Sigmoid colon (tissue), 7 donors: ENCODE data around the gene SP2. TPM values are rescaled to one million over a fixed set of nuclear protein-coding genes. Genes with fewer than 3 reads are reported as not detected.

Source experiments
- DNase-seq: peaks from one replicate; pipeline ENCODE4 v3.0.0-alpha.2; 2019
- H3K27ac ChIP-seq, 4 donors: fragments of 200-600 bp; sonication (generic); one replicate each; pipeline ENCODE4 v1.5.1; 2016 to 2019; ENCODE audit warnings: mild to moderate bottlenecking in 1 of 4
- H3K27me3 ChIP-seq, 3 donors: fragments of 200-600 bp; sonication (generic); one replicate each; pipeline ENCODE4 v1.5.1; 2019; ENCODE audit warnings: mild to moderate bottlenecking in 1 of 3
- H3K36me3 ChIP-seq, 4 donors: fragments of 200-600 bp; sonication (generic); one replicate each; pipeline ENCODE4 v1.5.1; 2016 to 2019
- H3K4me1 ChIP-seq, 4 donors: fragments of 200-600 bp; sonication (generic); one replicate each; pipeline ENCODE4 v1.5.1; 2017 to 2019
- H3K4me3 ChIP-seq, 4 donors: fragments of 200-600 bp; sonication (generic); one replicate each; pipeline ENCODE4 v1.5.1; 2017 to 2019; ENCODE audit warnings: mild to moderate bottlenecking in 2 of 4, moderate library complexity in 1 of 4
- H3K9me3 ChIP-seq, 4 donors: fragments of 200-600 bp in 3 of 4; sonication (generic) in 3 of 4; one replicate each; pipeline versions ENCODE4 v1.5.1 to v1.6.1; 2013 to 2019
- CTCF ChIP-seq, 4 experiments: fragments of 450-650 bp in 3 of 4; fragments of 200-600 bp in 1 of 4; IDR thresholded peaks; one replicate each; pipeline ENCODE4 v1.5.1; 2016 to 2019; ENCODE audit warnings: antibody characterized with exemption in 4 of 4, mild to moderate bottlenecking in 3 of 4, moderate library complexity in 2 of 4
- EP300 ChIP-seq, 4 donors: sonication (generic); formaldehyde crosslinking; IDR thresholded peaks; one replicate each; pipeline ENCODE4 v1.6.1; 2017; ENCODE audit warnings: antibody characterized with exemption in 4 of 4
- POLR2A ChIP-seq, 2 donors: fragments of 450-650 bp; IDR thresholded peaks; one replicate each; pipeline ENCODE4 v1.6.1; 2016; ENCODE audit warnings: antibody characterized with exemption in 2 of 2, mild to moderate bottlenecking in 2 of 2, moderate library complexity in 2 of 2
- POLR2AphosphoS5 ChIP-seq, 4 donors: sonication (generic); formaldehyde crosslinking; IDR thresholded peaks; one replicate each; pipeline ENCODE4 v1.6.1; 2017; ENCODE audit warnings: antibody characterized with exemption in 4 of 4
- WGBS, 2 donors: extraction: QIAGEN DNeasy Blood & Tissue Kit; methylation state at CpG; one replicate each; pipeline ENCODE4 v1.1.7; 2013; 5-methylcytosine and 5-hydroxymethylcytosine counted together
- intact Hi-C: fragments of 100-400 bp; cut with DNase I; formaldehyde crosslinking; loops from one replicate; pipeline ENCODE4 v1.15.1; 2023
- polyA plus RNA-seq, 3 donors: library from polyadenylated mRNA; stranded (reverse); fragments of 200-250 nt; gene quantifications; one replicate each; pipeline ENCODE4 v1.2.3, GENCODE V29; 2013
- total RNA-seq, 4 donors: library from RNA; depleted of rRNA; stranded (reverse); fragments of >200 nt; gene quantifications; one replicate each; pipeline ENCODE4 v1.1.0, GENCODE V29; 2016
- donor health status: healthy with polysubstance abuse.
- donor health status: Bipolar disorder and iron deficiency.
- donor health status: healthy.

The SP2 gene
- total and polyA plus RNA-seq, 7 donors, result 3.0 to 19.2 (median 8.3) TPM

GRCh38 chr17:47891545-47892088 is 4.4 kb upstream of the SP2 start:
- 83 to 88% methylated on average over 4 of the region's 4 CpGs for WGBS, 2 donors
- intact Hi-C loops, result no loop called here
- peaks cover 0 to 13% (median 10%) of the 10 kb centered on the region in 4 donors for H3K4me1 ChIP-seq

GRCh38 chr17:47894498-47895346 is 1.3 kb upstream of the SP2 start:
- Histone ChIP-seq H3K27me3 (no peaks in the 10 kb centered on the region), H3K27ac (peak overlapping the region; percentile 88 to 98 (median 96)), H3K9me3 (no peaks in the 10 kb centered on the region), H3K4me1 (peaks cover 0 to 33% (median 24%) of the 10 kb centered on the region in 4 donors), H3K36me3 (no peaks in the 10 kb centered on the region), H3K4me3 (peak overlapping the region; percentile 59 to 88 (median 74))
- DNase-seq, result no peak
- WGBS, 2 donors, result 18 to 41% methylated on average over 11 of the region's 11 CpGs
- intact Hi-C loops, result loop anchor here (1.0 to 5.0 kb wide), 2 partner anchors 77 to 128 kb away; partner anchors contain the start of gene CDK5RAP3
- TF ChIP-seq POLR2AphosphoS5 (IDR thresholded peaks at IDR 0.05) (no peak), EP300 (IDR thresholded peaks at IDR 0.05) (no peak), CTCF (IDR thresholded peaks at IDR 0.05) (no peak), POLR2A (IDR thresholded peaks at IDR 0.05) (no peak)

More at GRCh38 chr17:47891545-47892088, 4.4 kb upstream of the SP2 start:
- no peak for DNase-seq
- Histone ChIP-seq H3K27me3 (no peaks in the 10 kb centered on the region), H3K4me3 (no peak overlapping the region), H3K36me3 (no peaks in the 10 kb centered on the region), H3K9me3 (no peaks in the 10 kb centered on the region), H3K27ac (no peak overlapping the region)
- TF ChIP-seq CTCF (IDR thresholded peaks at IDR 0.05) (no peak), POLR2AphosphoS5 (IDR thresholded peaks at IDR 0.05) (no peak)

- TF ChIP-seq EP300 (IDR thresholded peaks at IDR 0.05) (no peak), POLR2AphosphoS5 (IDR thresholded peaks at IDR 0.05) (peak; percentile 84 to 97 (median 90)), POLR2A (IDR thresholded peaks at IDR 0.05) (peak; percentile 58 to 95), CTCF (IDR thresholded peaks at IDR 0.05) (no peak)
- Histone ChIP-seq H3K27me3 (no peaks in the 10 kb centered on the region), H3K36me3 (no peaks in the 10 kb centered on the region), H3K27ac (peak overlapping the region; percentile 88 to 98 (median 96)), H3K4me1 (peaks cover 0 to 33% (median 25%) of the 10 kb centered on the region in 4 donors), H3K4me3 (peak overlapping the region; percentile 59 to 88 (median 74)), H3K9me3 (no peaks in the 10 kb centered on the region)
- WGBS, 2 donors, result 0% methylated on average over 25 of the region's 25 CpGs
- intact Hi-C loops, result loop anchor here (1.0 to 5.0 kb wide), 2 partner anchors 76 to 127 kb away; partner anchors contain the start of gene CDK5RAP3
- no peak for DNase-seq
Measured at GRCh38 chr17:47895347-47895855, 635 bp upstream of the SP2 start.

- Histone ChIP-seq H3K36me3 (no peaks in the 10 kb centered on the region), H3K4me1 (peaks cover 0 to 33% (median 25%) of the 10 kb centered on the region in 4 donors), H3K27me3 (no peaks in the 10 kb centered on the region), H3K9me3 (no peaks in the 10 kb centered on the region), H3K27ac (peak overlapping the region; percentile 98 to 99 (median 98)), H3K4me3 (peak overlapping the region; percentile 76 to 93 (median 86))
- WGBS, 2 donors, result 1 to 2% methylated on average over 22 of the region's 22 CpGs
- intact Hi-C loops, result loop anchor here (2.0 to 5.0 kb wide), 2 partner anchors 44 to 125 kb away; partner anchors contain the start of gene PNPO
- TF ChIP-seq CTCF (IDR thresholded peaks at IDR 0.05) (no peak), POLR2AphosphoS5 (IDR thresholded peaks at IDR 0.05) (no peak), EP300 (IDR thresholded peaks at IDR 0.05) (no peak), POLR2A (IDR thresholded peaks at IDR 0.05) (no peak)
- DNase-seq, result no peak
Measured at GRCh38 chr17:47896672-47897490, 845 bp downstream of the SP2 start.
